Coronary artery (tissue), 2 donors: ENCODE data around the gene PIK3R5.

Experiments
- DNase-seq: peaks from one replicate; pipeline ENCODE4 v3.0.0-alpha.2; 2017; ENCODE audit warnings: low spot score
- H3K27ac ChIP-seq, 2 donors: fragments of 200-600 bp; sonication (generic); one replicate each; pipeline ENCODE4 v1.5.1; 2016 to 2019
- H3K4me3 ChIP-seq: fragments of 200-600 bp; sonication (generic); 2 replicates; pipeline ENCODE4 v1.5.1; 2016; ENCODE audit warnings: mild to moderate bottlenecking, moderate library complexity
- TF ChIP-seq, protein P1 (sequence below): fragments of 200-600 bp; sonication (generic); IDR thresholded peaks from one replicate; pipeline ENCODE4 v1.5.1; 2019; ENCODE audit warnings: antibody characterized with exemption

The PIK3R5 gene

DNA sequence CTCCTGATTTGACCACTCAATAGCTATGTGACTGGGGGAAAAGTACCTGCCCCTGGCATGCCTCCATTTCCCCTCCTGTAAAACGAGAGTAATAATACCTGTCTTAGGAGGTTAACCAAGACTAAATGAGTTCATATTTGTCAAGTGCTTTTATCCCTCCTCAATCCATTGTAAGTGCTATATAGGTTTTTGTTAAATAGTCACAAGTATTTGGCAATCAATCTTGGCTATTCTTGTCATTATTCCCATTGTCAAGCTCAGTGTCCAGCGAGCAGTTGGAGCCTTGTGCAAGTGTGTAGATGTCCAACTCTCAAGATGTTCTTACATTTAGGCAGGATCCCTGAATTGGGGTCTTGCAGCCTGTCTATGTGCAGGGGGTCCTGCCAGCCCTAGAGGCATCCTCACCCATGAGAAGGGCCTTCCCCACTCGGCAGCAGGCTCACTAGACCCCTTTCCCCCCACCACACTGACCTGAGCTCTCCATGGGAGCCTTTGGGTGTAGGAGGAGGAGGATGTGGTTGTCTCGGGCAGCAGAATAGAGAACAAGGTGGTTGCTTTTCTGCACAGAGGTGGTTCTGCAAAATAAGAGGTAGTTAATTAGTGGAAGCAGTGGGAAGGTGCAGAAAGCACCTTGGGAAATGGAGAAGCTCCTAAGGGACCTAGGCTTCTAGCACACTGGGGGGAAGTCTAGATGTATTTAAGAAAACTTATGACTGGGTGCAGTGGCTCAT, 116.0 kb downstream of the PIK3R5 start:
- no peak for DNase-seq
- Histone ChIP-seq H3K4me3 (no peak overlapping the region), H3K27ac (no peak overlapping the region)
- TF ChIP-seq, protein P1, sequence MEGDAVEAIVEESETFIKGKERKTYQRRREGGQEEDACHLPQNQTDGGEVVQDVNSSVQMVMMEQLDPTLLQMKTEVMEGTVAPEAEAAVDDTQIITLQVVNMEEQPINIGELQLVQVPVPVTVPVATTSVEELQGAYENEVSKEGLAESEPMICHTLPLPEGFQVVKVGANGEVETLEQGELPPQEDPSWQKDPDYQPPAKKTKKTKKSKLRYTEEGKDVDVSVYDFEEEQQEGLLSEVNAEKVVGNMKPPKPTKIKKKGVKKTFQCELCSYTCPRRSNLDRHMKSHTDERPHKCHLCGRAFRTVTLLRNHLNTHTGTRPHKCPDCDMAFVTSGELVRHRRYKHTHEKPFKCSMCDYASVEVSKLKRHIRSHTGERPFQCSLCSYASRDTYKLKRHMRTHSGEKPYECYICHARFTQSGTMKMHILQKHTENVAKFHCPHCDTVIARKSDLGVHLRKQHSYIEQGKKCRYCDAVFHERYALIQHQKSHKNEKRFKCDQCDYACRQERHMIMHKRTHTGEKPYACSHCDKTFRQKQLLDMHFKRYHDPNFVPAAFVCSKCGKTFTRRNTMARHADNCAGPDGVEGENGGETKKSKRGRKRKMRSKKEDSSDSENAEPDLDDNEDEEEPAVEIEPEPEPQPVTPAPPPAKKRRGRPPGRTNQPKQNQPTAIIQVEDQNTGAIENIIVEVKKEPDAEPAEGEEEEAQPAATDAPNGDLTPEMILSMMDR, result no peak

DNA sequence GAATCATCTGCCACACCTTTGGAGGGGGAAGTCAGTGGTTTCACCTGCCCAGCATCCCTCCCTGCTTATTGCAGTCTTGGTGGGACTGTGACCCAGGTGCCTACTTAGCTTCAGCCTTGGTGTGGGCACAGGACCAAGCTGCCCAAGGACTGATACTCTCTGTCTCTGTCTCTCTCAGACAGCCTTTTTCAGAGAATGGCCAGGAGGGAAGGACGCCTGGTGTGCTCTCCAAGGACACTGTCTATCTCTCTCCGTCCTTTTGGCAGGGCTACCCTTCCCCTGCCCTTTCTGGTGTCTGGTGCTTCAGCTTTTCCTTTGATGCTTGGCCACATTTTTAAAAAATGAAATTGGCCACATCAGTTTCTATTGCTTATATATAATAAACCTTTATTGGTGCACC, 117.6 kb downstream of the PIK3R5 start:
- H3K27ac ChIP-seq, result no peak overlapping the region
- no peak for DNase-seq
- H3K4me3 ChIP-seq, result no peak overlapping the region
- TF ChIP-seq, protein P1, result no peak

DNA sequence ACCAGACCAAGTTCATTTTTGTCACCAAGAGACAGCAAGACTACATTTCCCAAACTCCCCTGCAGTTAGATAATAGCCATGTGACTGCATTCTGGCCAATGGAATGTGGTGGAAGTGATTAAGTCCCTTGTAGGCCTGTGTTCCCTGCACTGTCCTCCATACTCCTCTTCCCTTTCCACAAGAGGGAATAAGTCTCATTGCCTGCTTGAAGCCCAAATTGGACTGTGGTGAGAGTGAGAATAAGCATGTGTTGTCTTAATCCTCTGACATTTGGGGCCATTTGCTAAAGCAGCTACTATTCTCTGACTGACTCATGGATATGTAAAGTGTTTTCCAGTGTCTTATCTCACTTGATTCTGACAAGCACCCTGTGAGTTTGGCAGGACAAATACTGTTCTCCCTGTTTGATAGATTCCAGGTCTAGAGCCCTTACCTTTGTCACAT, 118.7 kb downstream of the PIK3R5 start:
- no peak for DNase-seq

DNA sequence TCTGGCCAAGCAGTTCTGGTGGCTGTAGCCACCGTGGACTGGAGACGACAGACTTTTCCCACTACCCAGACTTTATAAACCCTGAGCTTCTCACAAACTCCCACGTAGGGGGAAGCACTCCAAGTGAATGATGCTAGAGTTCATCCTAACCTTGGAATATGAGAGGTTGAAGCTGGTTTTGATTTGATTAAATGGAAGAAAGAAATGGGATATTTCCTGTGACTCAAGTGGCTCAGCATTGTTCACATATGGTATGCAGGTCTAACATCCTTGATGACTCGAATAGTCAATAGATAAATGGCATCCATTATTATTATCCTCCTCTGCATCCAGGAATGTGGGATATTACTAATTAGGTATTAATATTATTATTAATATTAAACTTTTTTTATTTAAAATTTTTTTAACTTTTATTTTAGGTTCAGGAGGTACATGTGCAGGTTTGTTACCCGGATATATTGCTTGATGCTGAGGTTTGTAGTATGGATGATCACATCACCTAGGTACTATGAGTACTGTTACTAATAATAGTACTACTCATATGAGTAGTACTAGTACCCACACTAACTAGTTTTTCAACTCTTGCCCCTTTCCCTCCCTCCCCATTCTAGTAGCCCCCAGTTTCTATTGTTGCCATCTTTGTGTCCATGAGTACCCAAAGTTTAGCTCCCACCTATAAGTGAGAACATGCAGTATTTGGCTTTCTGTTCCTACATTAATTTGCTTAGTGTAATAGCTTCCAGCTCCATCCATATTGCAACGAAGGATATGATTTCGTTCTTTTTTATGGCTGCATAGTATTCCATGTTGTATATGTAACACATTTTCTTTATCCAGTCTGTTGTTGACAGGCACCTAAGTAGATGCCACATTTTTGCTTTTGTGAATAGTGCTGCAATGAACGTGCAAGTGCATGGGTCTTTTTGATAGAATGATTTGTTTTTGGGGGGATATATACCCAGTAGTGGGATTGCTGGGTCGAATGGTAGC, 121.0 kb downstream of the PIK3R5 start:
- Histone ChIP-seq H3K27ac (no peak overlapping the region), H3K4me3 (no peak overlapping the region)
- DNase-seq, result no peak
- TF ChIP-seq, protein P1, result no peak

More for the DNA sequence above, 118.7 kb downstream of the PIK3R5 start:
- no peak overlapping the region for H3K27ac ChIP-seq
- TF ChIP-seq, protein P1, result no peak
- no peak overlapping the region for H3K4me3 ChIP-seq

DNA sequence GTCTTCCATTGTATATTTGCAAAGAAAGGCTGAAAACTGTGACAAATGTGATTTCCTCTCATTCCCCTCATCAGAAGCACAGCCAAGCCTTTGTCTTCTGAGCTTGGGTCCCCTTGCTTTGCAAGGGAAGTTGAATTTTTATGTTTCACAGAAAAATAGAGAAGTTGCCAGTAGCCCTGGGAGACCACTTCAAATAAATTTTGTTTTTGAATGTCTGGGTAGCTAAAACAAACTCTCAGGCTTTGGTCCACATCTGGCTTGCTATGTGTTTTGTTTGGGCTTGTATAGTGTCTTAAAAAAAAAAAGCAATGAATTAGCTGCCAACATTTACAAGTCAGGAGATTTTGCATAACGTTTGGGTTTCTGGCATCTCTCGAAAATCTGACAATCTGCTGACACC, 122.2 kb downstream of the PIK3R5 start:
- TF ChIP-seq, protein P1, result no peak
- no peak overlapping the region for H3K4me3 ChIP-seq
- no peak for DNase-seq
- no peak overlapping the region for H3K27ac ChIP-seq

DNA sequence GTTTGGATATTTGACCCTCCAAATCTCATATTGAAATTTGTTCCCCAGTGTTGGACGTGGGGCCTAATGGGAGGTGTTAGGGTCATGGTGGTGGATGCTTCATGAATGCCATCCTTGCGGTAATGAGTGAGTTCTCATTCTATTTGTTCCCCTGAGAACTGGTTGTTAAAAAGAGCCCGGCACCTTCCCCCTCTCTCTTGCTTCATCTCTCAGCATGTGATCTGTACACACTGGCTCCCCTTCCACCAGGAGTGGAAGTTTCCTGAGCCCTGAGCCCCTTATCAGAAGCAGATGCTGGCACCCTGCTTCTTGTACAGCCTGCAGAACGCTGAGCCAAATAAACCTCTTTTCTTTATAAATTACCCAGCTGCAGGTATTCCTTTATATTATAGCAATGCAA, 123.7 kb downstream of the PIK3R5 start:
- TF ChIP-seq, protein P1, result no peak
- no peak for DNase-seq
- Histone ChIP-seq H3K27ac (no peak overlapping the region), H3K4me3 (no peak overlapping the region)
